Epithelial cell of proximal tubule (primary cell): ENCODE data around the gene ADORA1. TPM values are rescaled to one million over a fixed set of nuclear protein-coding genes. Genes with fewer than 3 reads are reported as not detected.
A peak's percentile ranks its signal among the peaks of the same experiment; 100 is the strongest.

Source experiments
- DNase-seq: peaks from one replicate; pipeline ENCODE4 v3.0.0-alpha.2; 2011; ENCODE audit warnings: low read depth
- H3K4me3 ChIP-seq: 2 replicates; pipeline ENCODE4 v1.5.1; 2011; ENCODE audit warnings: low read depth, mild to moderate bottlenecking, low read length
- CTCF ChIP-seq: conservative IDR thresholded peaks from 2 replicates; pipeline ENCODE4 v1.5.1; 2012; ENCODE audit warnings: low read depth, mild to moderate bottlenecking, low read length
- total RNA-seq: library from RNA; depleted of rRNA; stranded (reverse); fragments of >200 nt; gene quantifications from 2 replicates; pipeline ENCODE4 v1.2.3, GENCODE V29; 2015

ADORA1 gene
- total RNA-seq, 1 donor from 2014 or later = 3.7 TPM

GRCh38 chr1:203170625-203171330 is 43.3 kb downstream of the ADORA1 start:
- H3K4me3 ChIP-seq = no peak overlapping the region
- no peak for DNase-seq
- TF ChIP-seq CTCF = no peak

DNA sequence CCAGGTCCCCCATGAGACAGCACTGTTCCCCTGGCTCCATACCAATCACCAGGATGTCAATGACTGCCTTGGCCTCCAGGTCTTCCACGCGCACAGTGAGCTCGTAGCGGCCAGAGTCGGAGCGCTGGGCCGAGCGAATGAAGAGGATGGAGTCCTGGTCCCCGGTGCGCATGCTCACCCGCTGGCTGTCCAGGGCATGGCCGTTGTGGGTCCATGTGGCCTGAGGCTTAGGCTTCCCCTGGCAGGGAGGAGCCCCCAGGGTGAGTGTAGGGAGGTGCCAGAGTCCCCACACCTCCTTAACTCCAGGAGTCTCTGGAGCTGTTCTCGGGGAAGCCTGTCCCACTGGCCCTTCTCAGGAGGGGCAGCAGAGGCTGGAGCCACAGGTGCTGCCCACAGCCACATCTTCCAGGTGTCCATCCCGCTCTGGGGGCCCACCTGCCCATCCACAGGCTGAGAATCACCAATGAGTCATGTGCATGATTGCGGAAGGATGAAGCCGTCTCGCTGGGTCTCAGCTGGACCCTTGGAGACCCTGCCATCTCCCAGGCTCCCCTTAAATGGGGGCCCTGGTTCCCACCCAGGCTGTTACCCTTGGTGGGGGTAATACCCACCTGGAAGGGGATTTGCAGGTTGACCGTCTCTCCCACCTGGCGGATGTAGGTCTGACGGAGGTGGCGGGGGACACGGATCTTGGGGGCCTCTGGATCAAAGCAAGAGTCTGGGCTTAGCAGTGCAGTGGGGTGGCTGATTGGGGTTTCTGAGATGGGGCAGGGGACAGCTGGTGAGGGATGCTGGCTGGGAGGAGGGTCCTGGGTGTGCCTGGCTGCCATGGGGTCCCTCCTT is 44.0 kb downstream of the ADORA1 start:
- no peak for TF ChIP-seq CTCF
- no peak for DNase-seq
- H3K4me3 ChIP-seq = no peak overlapping the region

DNA sequence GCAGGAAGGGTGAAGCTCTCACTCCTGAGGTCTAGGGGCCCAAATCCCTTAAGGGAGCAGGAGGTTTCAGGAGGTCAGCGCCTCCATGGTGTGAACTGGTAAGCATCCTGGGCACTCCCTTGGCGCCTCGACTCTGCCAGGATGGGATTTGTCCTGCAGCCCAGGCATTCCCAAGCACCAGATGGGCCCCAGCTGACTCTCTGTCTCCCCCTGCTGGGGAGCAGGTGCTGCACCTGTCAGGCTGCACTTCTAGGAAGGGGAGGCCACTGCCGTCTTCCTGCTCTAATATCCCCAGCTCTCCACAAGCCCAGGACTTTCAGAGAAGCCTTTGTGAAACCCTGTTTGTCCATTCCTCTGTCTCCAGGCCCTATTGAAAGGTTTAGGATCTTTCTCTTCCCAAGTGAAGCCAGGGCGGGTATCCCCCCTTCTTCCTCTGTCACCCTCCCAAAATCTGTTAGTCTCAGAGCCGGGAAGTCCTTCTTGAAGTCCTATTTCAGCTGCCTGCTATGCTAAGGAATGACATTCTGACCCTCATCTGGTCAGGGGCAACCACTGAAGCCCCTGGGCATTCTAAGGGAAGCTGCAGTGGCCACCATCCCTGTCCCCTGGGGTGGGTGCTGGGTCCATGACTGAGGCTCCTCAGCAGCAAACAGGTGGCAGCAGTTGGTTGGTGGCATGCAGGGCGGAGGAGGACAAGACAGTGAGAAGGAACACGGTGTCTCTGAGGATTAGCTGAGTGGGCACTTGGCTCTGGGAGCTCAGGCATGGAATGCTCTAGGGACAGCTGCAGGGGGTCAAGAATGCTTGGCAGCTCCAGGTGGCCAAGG is 44.9 kb downstream of the ADORA1 start:
- DNase-seq = no peak
- H3K4me3 ChIP-seq = no peak overlapping the region
- TF ChIP-seq CTCF = peak; percentile 79

GRCh38 chr1:203173011-203173555 is 45.6 kb downstream of the ADORA1 start:
- no peak for DNase-seq
- no peak overlapping the region for H3K4me3 ChIP-seq
- TF ChIP-seq CTCF = no peak

GRCh38 chr1:203173566-203173965 is 46.0 kb downstream of the ADORA1 start:
- TF ChIP-seq CTCF = no peak
- DNase-seq = no peak

DNA sequence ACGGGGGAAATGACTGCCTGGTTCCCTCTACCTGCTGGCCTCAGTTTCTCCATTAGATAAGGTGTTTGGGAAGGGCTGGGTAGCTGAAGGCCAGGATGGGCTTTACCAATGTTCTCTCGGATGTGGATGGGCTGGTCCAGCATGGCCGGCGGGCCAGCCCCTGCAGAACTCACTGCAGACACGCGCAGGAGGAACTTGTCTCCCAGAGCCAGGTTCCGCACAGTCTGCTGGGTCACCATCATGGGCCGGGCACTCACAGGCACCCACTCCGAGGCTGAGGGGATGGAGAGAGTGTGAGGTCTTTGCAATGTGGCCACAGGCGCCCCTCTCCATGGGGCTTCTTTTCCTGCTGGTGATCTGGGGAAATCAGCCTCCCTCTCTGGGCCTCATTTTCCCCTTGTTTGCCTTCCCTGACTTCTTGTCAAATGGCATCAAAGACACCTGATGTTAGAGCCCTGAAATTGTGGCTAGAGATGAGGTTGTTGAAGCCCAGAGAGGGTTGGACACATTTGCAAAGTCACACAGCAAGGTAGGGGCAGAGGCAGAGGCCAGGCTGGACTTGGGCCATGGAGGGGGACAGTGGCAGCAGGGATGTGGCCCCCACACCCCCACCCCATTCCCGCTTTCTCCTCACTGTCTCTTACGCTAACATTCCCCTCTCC is 46.9 kb downstream of the ADORA1 start:
- DNase-seq = no peak
- TF ChIP-seq CTCF = no peak
- H3K4me3 ChIP-seq = no peak overlapping the region

More at GRCh38 chr1:203173566-203173965, 46.0 kb downstream of the ADORA1 start:
- H3K4me3 ChIP-seq = no peak overlapping the region
